ENCODE results near the gene CAPZA2.

- TF ChIP-seq CTCF (IDR thresholded peaks at IDR 0.05) (no peak), POLR2A (IDR thresholded peaks at IDR 0.05) (no peak)
These were observed 36.9 kb downstream of the CAPZA2 start for GRCh38 chr7:116899308-116899707.

Data from upper lobe of left lung (tissue), 4 donors.